HG03025 (cell line): Measurements from ENCODE around the gene PTPN1.
"Not testable (repeated sequence)": the region's sequence is repeated elsewhere in the genome, so short reads cannot be mapped to it uniquely, and the experiment has no call there.

Experiments used
- ATAC-seq: cut with Tn5 transposase; IDR thresholded peaks from one replicate; pipeline ENCODE4 v1.9.1; 2021; ENCODE audit warnings: mild to moderate bottlenecking, moderate library complexity; ENCODE audit not compliant: unreplicated experiment, low FRiP score

Gene PTPN1

GRCh38 chr20:50601511-50602431 is 91.6 kb downstream of the PTPN1 start:
- no peak for ATAC-seq

GRCh38 chr20:50602432-50603088 is 92.4 kb downstream of the PTPN1 start:
- no peak for ATAC-seq

DNA sequence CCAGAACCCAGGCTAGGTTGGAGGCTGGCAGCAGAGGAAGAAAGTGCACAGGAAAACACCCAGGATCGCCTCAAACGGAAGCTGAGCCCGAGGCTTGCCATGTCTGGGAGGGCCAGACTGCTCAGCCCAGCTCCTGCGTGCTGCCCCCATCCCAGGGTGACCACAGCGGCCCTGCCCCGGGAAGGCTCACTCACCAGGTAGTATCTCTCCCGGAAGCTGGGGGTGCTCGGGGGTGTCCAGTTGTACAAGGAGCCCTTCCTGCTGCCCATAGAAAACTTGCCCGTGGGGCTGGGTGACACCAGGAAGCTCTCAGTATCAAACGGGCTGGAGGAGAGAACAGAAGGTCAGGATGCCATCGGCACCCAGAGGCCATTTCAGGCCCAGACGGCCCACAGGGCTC is 94.3 kb downstream of the PTPN1 start:
- no peak for ATAC-seq

- no peak for ATAC-seq
Measured at GRCh38 chr20:50605136-50605535, 95.0 kb downstream of the PTPN1 start.

DNA sequence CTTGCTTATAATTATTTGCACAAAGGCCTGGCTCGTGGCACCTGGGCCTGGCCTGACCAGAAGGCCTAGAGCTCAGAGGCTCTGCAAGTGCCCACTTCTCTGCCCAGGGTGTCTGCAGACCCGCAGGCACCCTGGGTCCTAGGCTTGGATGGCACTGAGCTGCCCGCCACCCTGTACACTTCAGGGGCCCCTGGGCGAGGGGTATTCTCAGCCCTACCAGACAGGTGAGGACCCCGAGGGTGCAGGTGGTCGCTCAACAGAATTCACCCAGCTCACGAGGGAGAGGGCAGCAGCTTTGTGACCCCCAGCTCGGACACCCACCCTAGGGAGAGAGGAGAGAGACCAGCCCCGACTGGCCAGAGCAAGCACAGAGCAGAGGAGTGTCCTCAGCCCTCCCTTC is 97.3 kb downstream of the PTPN1 start:
- no peak for ATAC-seq

GRCh38 chr20:50607850-50608749 is 97.9 kb downstream of the PTPN1 start:
- ATAC-seq, result no peak

DNA sequence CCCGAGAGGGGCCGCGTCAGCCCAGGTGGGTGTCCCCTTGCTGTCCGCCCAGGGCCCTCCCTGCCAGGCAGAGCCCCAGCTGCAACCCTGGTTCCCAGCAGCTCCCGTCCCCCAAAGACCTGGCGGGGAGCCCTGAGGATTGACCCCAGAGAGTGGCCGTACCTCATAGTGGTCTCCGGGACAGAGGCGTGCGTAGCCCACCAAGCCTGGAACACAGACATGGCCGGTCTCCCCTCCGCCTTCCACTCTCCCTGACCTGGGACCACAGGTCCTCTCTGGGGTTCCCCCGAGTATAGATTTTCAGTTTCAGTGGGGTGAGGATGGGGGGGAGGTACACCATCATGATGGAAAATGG is 98.5 kb downstream of the PTPN1 start:
- no peak for ATAC-seq

GRCh38 chr20:50609438-50609989 is 99.3 kb downstream of the PTPN1 start:
- ATAC-seq, result no peak

DNA sequence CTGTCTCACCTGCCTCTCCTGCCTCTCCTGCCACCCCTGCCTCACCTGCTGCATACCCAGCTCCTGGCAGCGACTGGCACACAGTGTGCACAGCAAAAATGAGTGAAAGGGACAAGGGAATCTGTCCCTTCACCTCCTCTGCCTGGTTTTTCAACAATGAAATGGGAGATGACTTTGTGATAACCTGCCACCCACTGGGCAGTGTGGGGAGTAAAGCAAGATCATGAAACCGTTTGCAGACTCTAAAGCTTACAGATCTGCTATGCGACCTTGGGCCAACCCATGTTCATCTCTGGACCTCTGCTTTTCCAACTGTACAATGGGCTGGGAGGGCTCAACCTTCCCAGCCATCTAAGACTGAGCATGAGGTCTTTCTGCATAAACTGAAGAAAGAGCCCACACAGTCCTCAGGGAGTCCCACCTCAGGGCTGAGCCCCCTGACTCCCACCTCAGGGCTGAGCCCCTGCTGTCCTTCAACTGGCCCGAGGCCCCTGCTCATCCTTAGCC is 100.1 kb downstream of the PTPN1 start:
- no peak for ATAC-seq

GRCh38 chr20:50611128-50611810 is 101.1 kb downstream of the PTPN1 start:
- no peak for ATAC-seq

DNA sequence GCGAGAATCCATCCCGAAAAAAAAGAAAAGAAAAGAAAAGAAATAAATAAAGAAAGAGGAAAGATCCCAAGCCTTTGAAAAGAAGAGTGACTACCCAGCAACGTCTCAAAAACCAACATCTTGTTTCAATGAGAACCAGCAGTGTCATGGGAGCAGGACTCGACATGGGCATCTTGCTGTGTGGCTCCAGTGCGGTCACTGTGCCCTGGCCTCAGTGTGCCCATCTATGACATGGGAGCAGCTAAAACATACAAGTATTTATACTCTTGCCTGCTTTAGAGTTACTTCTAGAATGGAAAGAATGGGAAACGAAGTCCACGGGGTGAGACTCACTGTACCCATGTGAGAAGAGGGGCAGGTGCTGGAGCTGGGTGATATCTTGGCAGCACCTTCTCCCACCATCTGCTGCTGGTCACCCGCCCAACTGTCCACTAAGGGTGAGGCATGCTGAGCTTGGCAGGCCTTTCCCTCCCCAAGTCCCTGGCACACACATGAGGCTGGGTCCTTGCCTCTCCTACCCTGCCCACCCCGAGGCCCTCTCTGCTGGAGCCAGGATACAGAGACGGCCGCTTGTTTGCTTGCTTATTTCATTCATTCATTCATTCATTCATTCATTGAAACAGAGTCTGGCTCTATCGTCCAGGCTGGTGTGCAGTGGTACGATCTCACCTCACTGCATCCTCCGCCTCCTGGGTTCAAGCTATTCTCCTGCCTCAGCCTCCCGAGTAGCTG is 103.4 kb downstream of the PTPN1 start:
- no peak for ATAC-seq

DNA sequence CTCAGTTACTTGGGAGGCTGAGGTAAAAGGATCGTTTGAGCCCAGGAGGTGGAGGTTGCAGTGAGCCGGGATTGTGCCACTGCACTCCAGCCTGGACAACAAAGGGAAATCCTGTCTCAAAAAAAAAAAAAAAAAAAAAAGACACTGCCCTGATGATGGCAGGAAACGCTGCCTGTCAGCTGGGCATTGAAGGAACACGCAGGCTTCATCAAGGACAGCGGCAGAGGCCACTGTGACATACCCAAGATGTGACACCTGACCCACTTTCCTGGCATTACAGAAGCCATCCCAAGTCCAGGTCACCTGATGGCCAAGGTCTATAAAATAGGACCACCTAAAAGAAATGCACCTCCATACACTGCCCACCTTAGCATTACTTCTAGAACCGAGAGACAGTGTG is 105.2 kb downstream of the PTPN1 start:
- ATAC-seq, result no peak

DNA sequence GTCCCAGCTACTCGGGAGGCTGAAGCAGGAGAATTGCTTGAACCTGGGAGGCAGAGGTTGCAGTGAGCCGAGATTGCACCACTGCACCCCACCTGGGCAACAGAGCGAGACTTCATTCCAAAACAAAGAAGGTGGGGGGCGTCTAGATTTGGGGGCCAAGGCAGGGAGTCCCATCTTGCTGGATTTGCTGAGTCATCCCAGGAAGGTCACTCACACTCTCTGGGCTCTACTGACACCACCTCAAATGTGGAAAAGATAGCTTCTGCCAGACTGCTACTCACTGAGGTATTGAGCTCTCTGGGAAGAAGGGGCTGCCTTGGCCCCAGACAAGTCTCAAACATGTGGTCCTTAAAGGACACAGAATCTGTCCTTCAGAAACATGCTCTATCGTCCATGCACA is 106.8 kb downstream of the PTPN1 start:
- ATAC-seq, result no peak

DNA sequence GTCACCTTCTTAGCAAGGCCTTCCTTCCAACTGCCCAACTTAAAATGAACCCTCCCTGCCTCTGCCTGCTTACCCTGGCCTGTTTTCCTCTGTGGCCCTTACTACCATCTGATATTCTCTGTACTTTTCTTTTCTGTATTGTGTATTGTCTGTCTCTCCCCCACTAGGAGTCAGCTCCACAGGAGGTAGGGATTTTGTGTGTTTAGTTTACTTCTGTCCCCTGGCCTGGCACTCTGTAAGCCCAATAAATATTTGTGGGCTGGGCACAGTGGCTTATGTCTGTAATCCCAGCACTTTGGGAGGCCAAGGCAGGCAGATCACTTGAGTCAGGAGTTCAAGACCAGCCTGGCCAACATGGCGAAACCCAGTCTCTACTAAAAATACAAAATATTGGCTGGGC is 108.4 kb downstream of the PTPN1 start:
- no peak for ATAC-seq

DNA sequence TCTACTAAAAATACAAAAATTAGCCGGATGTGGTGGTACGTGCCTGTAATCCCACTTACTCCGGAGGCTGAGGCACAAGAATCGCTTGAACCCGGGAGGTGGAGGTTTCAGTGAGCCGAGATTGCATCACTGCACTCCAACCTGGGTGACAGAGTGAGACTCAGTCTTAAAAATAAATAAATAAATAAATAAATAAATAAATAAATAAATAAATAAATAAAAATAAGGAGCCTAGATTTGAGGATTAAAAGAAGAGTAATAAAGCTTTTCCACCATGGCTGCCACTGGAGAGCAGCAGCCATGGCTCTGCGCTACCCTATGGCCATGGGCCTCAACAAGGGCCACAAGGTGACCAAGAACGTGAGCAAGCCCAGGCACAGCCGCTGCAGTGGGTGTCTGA is 110.3 kb downstream of the PTPN1 start:
- ATAC-seq, result not testable (repeated sequence)

DNA sequence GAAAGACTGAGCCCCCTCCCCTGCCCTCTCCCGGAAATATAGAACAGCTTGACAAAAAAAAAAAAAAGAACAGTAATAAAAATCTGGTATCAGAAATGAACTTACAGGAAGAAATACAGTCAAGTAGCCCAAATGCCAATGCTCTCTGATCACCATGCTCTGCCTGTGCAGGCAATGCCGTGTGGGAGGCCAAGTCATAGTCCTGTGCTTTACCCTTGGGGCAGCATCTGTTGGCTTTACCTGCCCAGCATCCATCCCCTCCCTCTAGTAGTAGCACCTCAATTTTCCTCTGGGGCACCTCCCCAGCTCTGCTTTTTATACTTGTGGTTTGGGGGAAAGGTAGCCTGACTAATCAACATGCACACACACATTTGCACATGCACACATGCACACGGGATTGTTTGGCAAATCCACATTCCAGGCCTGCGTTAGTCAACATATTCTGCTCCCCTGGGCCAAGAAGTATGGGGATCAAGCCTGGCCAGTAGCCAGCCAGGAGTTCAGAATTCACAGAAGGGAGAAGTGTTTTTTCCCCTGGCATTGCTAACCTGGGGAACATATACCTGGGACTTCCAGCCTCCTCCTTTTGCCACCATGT is 111.0 kb downstream of the PTPN1 start:
- no peak for ATAC-seq

- ATAC-seq, result no peak
Measured at GRCh38 chr20:50624351-50625016, 114.3 kb downstream of the PTPN1 start.

DNA sequence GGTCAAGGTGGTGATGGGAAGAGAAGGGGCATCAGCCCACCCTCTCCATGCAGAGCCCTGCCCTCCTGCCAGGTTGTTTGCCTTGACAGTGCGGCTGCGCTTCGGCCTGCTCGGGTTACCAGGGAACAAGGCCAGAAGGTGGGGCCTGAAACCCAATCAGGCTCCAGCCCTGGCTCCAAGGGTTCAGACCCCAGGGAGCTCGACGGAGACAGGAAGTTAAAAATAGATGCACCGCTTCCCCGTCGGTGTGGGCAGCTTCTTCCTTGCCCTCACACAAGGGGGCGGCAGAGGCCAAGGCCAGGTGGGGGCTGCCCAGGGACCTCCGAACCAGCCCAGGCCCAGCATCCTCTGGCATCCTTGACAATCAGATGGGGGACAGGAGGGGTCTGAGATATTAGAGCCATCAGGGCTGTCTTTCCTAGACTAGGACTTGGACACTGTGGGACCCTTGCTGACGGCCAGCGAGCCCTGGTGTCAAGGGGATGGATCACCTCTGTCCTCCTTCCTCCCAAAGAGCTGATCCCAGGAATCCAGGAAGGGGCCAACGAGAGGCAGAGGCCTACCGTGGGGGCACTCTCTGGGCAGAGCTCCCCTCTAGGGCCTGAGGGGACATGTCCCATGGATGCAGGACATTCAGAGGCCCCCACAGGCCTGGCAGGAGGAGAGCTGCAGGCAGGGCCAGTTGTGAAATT is 115.9 kb downstream of the PTPN1 start:
- no peak for ATAC-seq
